Liver (tissue), 9 donors: ENCODE data around the gene SIRT7. TPM values are rescaled to one million over a fixed set of nuclear protein-coding genes. Genes with fewer than 3 reads are reported as not detected.
A peak's percentile ranks its signal among the peaks of the same experiment; 100 is the strongest.

ENCODE experiments used
- DNase-seq: peaks from one replicate; pipeline ENCODE4 v3.0.0-alpha.2; 2017; ENCODE audit warnings: low spot score
- H3K27ac ChIP-seq, 2 donors: one replicate each; pipeline ENCODE4 v1.7.0; 2013; ENCODE audit warnings: inconsistent platforms in 2 of 2, low read length in 2 of 2, control low read depth in 1 of 2, low read depth in 1 of 2, mild to moderate bottlenecking in 1 of 2
- H3K27me3 ChIP-seq, 4 donors: one replicate each; pipeline versions ENCODE4 v1.6.1 to v1.7.0; 2013; ENCODE audit warnings: low read length in 3 of 4, inconsistent platforms in 1 of 4, mild to moderate bottlenecking in 1 of 4, moderate library complexity in 1 of 4; ENCODE audit not compliant: control insufficient read depth in 4 of 4, insufficient read depth in 4 of 4
- H3K36me3 ChIP-seq, 4 donors: one replicate each; pipeline versions ENCODE4 v1.6.1 to v1.7.0; 2013; ENCODE audit warnings: low read length in 3 of 4, mild to moderate bottlenecking in 3 of 4, low read depth in 1 of 4, moderate library complexity in 1 of 4; ENCODE audit not compliant: control insufficient read depth in 4 of 4, insufficient read depth in 3 of 4
- H3K4me1 ChIP-seq, 4 donors: one replicate each; pipeline versions ENCODE4 v1.6.1 to v1.7.0; 2013; ENCODE audit warnings: low read length in 3 of 4, mild to moderate bottlenecking in 3 of 4, moderate library complexity in 1 of 4; ENCODE audit not compliant: control insufficient read depth in 4 of 4, insufficient read depth in 4 of 4
- H3K4me3 ChIP-seq, 3 donors: one replicate each; pipeline versions ENCODE4 v1.6.1 to v1.7.0; 2013; ENCODE audit warnings: low read length in 3 of 3, control low read depth in 1 of 3, low read depth in 1 of 3, mild to moderate bottlenecking in 1 of 3
- H3K9ac ChIP-seq, 2 donors: one replicate each; pipeline ENCODE4 v1.7.0; 2013; ENCODE audit warnings: low read length in 2 of 2, mild to moderate bottlenecking in 2 of 2, moderate library complexity in 2 of 2, control low read depth in 1 of 2, low read depth in 1 of 2
- H3K9me3 ChIP-seq, 4 donors: one replicate each; pipeline versions ENCODE4 v1.6.1 to v1.7.0; 2013; ENCODE audit warnings: low read length in 3 of 4; ENCODE audit not compliant: control insufficient read depth in 4 of 4
- EGR1 ChIP-seq, 2 donors: IDR thresholded peaks; 2 replicates each; pipeline ENCODE4 v1.6.1; 2016 to 2018; ENCODE audit warnings: antibody characterized with exemption in 2 of 2, low read depth in 2 of 2
- FOXA1 ChIP-seq: IDR thresholded peaks from 2 replicates; pipeline ENCODE4 v1.6.1; 2016; ENCODE audit warnings: antibody characterized with exemption
- FOXA2 ChIP-seq: IDR thresholded peaks from 2 replicates; pipeline ENCODE4 v1.6.1; 2016; ENCODE audit warnings: antibody characterized with exemption
- GABPA ChIP-seq, 2 donors: IDR thresholded peaks in 1 of 2; conservative IDR thresholded peaks in 1 of 2; 2 replicates each; pipeline ENCODE4 v1.6.1; 2016; ENCODE audit warnings: antibody characterized with exemption in 2 of 2, mild to moderate bottlenecking in 1 of 2, moderate library complexity in 1 of 2
- HNF4A ChIP-seq, 2 donors: conservative IDR thresholded peaks; 2 replicates each; pipeline ENCODE4 v1.6.1; 2016; ENCODE audit warnings: antibody characterized with exemption in 2 of 2, mild to moderate bottlenecking in 2 of 2
- HNF4G ChIP-seq: IDR thresholded peaks from 2 replicates; pipeline ENCODE4 v1.6.1; 2016; ENCODE audit warnings: antibody characterized with exemption
- JUND ChIP-seq, 2 donors: IDR thresholded peaks; 2 replicates each; pipeline ENCODE4 v1.6.1; 2016; ENCODE audit warnings: antibody characterized with exemption in 2 of 2
- NR2F2 ChIP-seq: IDR thresholded peaks from 2 replicates; pipeline ENCODE4 v1.6.1; 2016; ENCODE audit warnings: antibody characterized with exemption
- RAD21 ChIP-seq, 2 donors: IDR thresholded peaks; 2 replicates each; pipeline ENCODE4 v1.6.1; 2016; ENCODE audit warnings: antibody characterized with exemption in 2 of 2, mild to moderate bottlenecking in 2 of 2
- RXRA ChIP-seq, 2 donors: IDR thresholded peaks; 2 replicates each; pipeline ENCODE4 v1.6.1; 2017 to 2018; ENCODE audit warnings: antibody characterized with exemption in 2 of 2, mild to moderate bottlenecking in 1 of 2
- SP1 ChIP-seq: IDR thresholded peaks from 2 replicates; pipeline ENCODE4 v1.6.1; 2018; ENCODE audit warnings: antibody characterized with exemption, mild to moderate bottlenecking
- TAF1 ChIP-seq: conservative IDR thresholded peaks from 2 replicates; pipeline ENCODE4 v1.6.1; 2016; ENCODE audit warnings: antibody characterized with exemption, mild to moderate bottlenecking
- YY1 ChIP-seq: IDR thresholded peaks from 2 replicates; pipeline ENCODE4 v1.6.1; 2016; ENCODE audit warnings: antibody characterized with exemption, mild to moderate bottlenecking
- WGBS: extraction: QIAGEN DNeasy Blood & Tissue Kit; methylation state at CpG from one replicate; pipeline ENCODE4 v1.1.7; 2013; 5-methylcytosine and 5-hydroxymethylcytosine counted together
- polyA plus RNA-seq, 2 donors: library from polyadenylated mRNA; stranded (reverse) in 1 of 2; unstranded in 1 of 2; fragments of 200-250 nt in 1 of 2; fragments of >200 nt in 1 of 2; fragmentation: Nextera tagmentation in 1 of 2; extraction: Ambion mirVana in 1 of 2; gene quantifications; one replicate each; pipeline versions ENCODE4 v1.2.1 to v1.2.3, GENCODE V29; 2013 to 2015
- total RNA-seq, 2 donors: library from RNA; depleted of rRNA; stranded (reverse); fragments of >200 nt; gene quantifications; one replicate each; pipeline ENCODE4 v1.2.3, GENCODE V29; 2014
- TF ChIP-seq, protein P1 (sequence below): IDR thresholded peaks from 2 replicates; pipeline ENCODE4 v1.6.1; 2016; ENCODE audit warnings: antibody characterized with exemption, mild to moderate bottlenecking
- TF ChIP-seq, protein P2 (sequence below): IDR thresholded peaks from 2 replicates; pipeline ENCODE4 v1.6.1; 2016; ENCODE audit warnings: antibody characterized with exemption
- TF ChIP-seq, protein P3 (sequence below): IDR thresholded peaks from 2 replicates; pipeline ENCODE4 v1.6.1; 2016; ENCODE audit warnings: antibody characterized with exemption
- TF ChIP-seq, protein P4 (sequence below): IDR thresholded peaks from 2 replicates; pipeline ENCODE4 v1.6.1; 2016; ENCODE audit warnings: antibody characterized with exemption
- TF ChIP-seq, protein P5 (sequence below): fragments of 150-350 bp; IDR thresholded peaks from 2 replicates; pipeline ENCODE4 v1.5.1; 2017; ENCODE audit warnings: improper control_type of control experiment, low read depth, low read length; ENCODE audit not compliant: missing input control
- donor health status: healthy.
- donor health status: healthy.
- donor health status: healthy.
- donor health status: healthy.
- donor health status: healthy.

Gene SIRT7
- total and polyA plus RNA-seq, 4 donors, result 7.1 to 16.5 (median 11.5) TPM

DNA sequence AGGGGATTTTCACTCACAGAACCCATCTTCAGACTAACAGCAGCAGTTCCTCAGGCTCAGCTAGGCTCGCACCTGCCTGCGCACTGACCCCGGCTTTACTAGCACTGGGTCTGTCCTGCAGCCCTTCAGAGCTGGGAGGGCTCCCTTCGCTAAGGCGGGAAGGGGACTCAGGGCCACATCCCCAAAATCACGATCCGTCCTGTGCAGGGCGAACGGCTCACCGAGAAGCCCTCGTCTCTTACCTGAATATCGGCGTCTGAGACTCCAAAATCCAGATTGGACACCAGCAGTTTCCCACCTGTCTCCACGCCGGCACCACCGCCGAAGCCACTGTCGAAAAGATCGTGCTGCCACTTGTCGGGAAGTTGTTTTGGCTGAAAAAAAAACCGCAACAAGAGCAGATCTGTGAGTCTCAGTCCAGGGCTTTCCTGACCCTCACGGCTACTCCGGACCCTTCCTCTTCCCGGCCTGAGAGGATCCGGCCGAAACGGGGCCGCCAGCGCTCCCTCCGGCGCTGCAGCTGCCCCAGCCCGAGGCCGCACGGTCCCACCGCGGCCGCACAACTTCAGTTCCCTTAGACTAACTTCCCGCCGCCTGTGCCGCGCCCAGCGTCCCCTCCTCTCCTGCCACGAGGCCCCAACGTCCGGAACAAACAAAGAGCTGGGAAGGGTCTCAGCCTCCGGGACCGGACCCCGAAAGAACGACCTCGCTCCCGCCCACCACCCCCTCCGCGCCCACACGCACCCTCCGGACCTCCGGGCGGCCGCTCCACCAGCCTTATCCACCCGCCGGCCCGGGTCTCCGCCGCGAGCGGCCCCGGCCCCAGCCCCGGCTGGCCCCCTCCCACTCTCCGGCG is 27.3 kb downstream of the SIRT7 start:
- Histone ChIP-seq H3K9ac (peak overlapping the region; percentile 45 to 68), H3K4me1 (peaks cover 6 to 24% (median 19%) of the 10 kb centered on the region in 4 donors), H3K27ac (peak overlapping the region in 1 of 2 donors; percentile 25), H3K36me3 (peaks cover 12 to 48% (median 18%) of the 10 kb centered on the region in 4 donors), H3K4me3 (peak overlapping the region; percentile 66 to 94 (median 91)), H3K27me3 (no peaks in the 10 kb centered on the region), H3K9me3 (no peaks in the 10 kb centered on the region)
- no peak for TF ChIP-seq SP1
- no peak for TF ChIP-seq RAD21 (IDR thresholded peaks at IDR 0.05)
- no peak for TF ChIP-seq EGR1 (IDR thresholded peaks at IDR 0.05; ENCODE audit: low read depth in 2 of 2)
- no peak for TF ChIP-seq FOXA2
- 7% methylated on average over 69 of the region's 69 CpGs for WGBS
- no peak for DNase-seq

DNA sequence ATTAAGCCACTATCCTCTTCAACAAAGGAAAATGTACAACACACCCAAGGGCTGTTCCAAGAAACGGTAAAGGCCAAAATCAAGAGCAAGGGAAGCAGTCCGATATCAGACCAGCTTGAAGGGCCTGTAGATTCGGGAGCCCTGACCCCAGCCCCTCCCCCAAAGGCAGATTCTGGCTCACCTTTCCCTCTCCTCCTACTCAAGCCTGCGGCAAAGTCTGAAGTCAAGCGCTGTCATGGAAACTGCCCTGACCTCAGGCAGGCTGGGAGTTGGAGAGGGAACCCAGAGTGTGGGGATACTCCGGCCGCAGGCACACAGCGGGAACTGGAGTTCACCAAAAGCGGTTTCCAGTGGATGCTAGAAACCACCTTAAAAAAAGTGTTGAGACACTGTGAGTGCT is 28.4 kb downstream of the SIRT7 start:
- 96% methylated on average over 9 of the region's 9 CpGs for WGBS
- peaks cover 12 to 43% (median 20%) of the 10 kb centered on the region in 4 donors for H3K36me3 ChIP-seq

More for the DNA sequence above, 28.4 kb downstream of the SIRT7 start:
- H3K9me3 ChIP-seq, result no peaks in the 10 kb centered on the region
- H3K9ac ChIP-seq, result no peak overlapping the region
- H3K4me1 ChIP-seq, result peaks cover 6 to 24% (median 19%) of the 10 kb centered on the region in 4 donors
- H3K4me3 ChIP-seq, result no peak overlapping the region
- no peaks in the 10 kb centered on the region for H3K27me3 ChIP-seq
- no peak for DNase-seq
- no peak overlapping the region for H3K27ac ChIP-seq
- TF ChIP-seq FOXA2, result no peak
- TF ChIP-seq NR2F2, result no peak
- no peak for TF ChIP-seq RAD21 (IDR thresholded peaks at IDR 0.05)
- no peak for TF ChIP-seq SP1
- TF ChIP-seq, protein P1, sequence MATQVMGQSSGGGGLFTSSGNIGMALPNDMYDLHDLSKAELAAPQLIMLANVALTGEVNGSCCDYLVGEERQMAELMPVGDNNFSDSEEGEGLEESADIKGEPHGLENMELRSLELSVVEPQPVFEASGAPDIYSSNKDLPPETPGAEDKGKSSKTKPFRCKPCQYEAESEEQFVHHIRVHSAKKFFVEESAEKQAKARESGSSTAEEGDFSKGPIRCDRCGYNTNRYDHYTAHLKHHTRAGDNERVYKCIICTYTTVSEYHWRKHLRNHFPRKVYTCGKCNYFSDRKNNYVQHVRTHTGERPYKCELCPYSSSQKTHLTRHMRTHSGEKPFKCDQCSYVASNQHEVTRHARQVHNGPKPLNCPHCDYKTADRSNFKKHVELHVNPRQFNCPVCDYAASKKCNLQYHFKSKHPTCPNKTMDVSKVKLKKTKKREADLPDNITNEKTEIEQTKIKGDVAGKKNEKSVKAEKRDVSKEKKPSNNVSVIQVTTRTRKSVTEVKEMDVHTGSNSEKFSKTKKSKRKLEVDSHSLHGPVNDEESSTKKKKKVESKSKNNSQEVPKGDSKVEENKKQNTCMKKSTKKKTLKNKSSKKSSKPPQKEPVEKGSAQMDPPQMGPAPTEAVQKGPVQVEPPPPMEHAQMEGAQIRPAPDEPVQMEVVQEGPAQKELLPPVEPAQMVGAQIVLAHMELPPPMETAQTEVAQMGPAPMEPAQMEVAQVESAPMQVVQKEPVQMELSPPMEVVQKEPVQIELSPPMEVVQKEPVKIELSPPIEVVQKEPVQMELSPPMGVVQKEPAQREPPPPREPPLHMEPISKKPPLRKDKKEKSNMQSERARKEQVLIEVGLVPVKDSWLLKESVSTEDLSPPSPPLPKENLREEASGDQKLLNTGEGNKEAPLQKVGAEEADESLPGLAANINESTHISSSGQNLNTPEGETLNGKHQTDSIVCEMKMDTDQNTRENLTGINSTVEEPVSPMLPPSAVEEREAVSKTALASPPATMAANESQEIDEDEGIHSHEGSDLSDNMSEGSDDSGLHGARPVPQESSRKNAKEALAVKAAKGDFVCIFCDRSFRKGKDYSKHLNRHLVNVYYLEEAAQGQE, result no peak
- no peak for TF ChIP-seq JUND (IDR thresholded peaks at IDR 0.05)
- TF ChIP-seq TAF1, result no peak
- TF ChIP-seq, protein P2, sequence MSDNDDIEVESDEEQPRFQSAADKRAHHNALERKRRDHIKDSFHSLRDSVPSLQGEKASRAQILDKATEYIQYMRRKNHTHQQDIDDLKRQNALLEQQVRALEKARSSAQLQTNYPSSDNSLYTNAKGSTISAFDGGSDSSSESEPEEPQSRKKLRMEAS, result no peak
- no peak for TF ChIP-seq HNF4G
- TF ChIP-seq, protein P3, sequence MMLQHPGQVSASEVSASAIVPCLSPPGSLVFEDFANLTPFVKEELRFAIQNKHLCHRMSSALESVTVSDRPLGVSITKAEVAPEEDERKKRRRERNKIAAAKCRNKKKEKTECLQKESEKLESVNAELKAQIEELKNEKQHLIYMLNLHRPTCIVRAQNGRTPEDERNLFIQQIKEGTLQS, result no peak
- no peak for TF ChIP-seq YY1
- TF ChIP-seq, protein P4, sequence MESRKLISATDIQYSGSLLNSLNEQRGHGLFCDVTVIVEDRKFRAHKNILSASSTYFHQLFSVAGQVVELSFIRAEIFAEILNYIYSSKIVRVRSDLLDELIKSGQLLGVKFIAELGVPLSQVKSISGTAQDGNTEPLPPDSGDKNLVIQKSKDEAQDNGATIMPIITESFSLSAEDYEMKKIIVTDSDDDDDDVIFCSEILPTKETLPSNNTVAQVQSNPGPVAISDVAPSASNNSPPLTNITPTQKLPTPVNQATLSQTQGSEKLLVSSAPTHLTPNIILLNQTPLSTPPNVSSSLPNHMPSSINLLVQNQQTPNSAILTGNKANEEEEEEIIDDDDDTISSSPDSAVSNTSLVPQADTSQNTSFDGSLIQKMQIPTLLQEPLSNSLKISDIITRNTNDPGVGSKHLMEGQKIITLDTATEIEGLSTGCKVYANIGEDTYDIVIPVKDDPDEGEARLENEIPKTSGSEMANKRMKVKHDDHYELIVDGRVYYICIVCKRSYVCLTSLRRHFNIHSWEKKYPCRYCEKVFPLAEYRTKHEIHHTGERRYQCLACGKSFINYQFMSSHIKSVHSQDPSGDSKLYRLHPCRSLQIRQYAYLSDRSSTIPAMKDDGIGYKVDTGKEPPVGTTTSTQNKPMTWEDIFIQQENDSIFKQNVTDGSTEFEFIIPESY, result no peak
- no peak for TF ChIP-seq HNF4A (conservative IDR thresholded peaks at IDR 0.05)
- no peak for TF ChIP-seq FOXA1
- TF ChIP-seq, protein P5, sequence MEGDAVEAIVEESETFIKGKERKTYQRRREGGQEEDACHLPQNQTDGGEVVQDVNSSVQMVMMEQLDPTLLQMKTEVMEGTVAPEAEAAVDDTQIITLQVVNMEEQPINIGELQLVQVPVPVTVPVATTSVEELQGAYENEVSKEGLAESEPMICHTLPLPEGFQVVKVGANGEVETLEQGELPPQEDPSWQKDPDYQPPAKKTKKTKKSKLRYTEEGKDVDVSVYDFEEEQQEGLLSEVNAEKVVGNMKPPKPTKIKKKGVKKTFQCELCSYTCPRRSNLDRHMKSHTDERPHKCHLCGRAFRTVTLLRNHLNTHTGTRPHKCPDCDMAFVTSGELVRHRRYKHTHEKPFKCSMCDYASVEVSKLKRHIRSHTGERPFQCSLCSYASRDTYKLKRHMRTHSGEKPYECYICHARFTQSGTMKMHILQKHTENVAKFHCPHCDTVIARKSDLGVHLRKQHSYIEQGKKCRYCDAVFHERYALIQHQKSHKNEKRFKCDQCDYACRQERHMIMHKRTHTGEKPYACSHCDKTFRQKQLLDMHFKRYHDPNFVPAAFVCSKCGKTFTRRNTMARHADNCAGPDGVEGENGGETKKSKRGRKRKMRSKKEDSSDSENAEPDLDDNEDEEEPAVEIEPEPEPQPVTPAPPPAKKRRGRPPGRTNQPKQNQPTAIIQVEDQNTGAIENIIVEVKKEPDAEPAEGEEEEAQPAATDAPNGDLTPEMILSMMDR, result no peak
- TF ChIP-seq RXRA (IDR thresholded peaks at IDR 0.05), result no peak
- TF ChIP-seq GABPA (IDR thresholded peaks at IDR 0.05 in 1 of 2, conservative IDR thresholded peaks at IDR 0.05 in 1 of 2), result no peak
- no peak for TF ChIP-seq EGR1 (IDR thresholded peaks at IDR 0.05; ENCODE audit: low read depth in 2 of 2)
